ENCODE data around the gene CNKSR1.

Gene CNKSR1
- total RNA-seq, result 1.3 to 4.3 (median 2.0) reads per million in 4 donors

GRCh38 chr1:26177182-26177684, at the start of gene CNKSR1:
Gene CNKSR1, plus strand, starts transcription at chr1:26177491. Its CDS starts 57 bp downstream, at chr1:26177548.
- DNase-seq, result no peak

GRCh38 chr1:26129778-26130177, 47.5 kb upstream of the CNKSR1 start:
- DNase-seq, result no peak

- no peak for DNase-seq
These were observed 46.6 kb upstream of the CNKSR1 start for GRCh38 chr1:26130695-26131094.

- no peak for DNase-seq
These were observed 45.0 kb upstream of the CNKSR1 start for GRCh38 chr1:26132128-26132833.

GRCh38 chr1:26132834-26133167, 44.5 kb upstream of the CNKSR1 start:
- DNase-seq, result no peak

GRCh38 chr1:26134466-26134865, 42.8 kb upstream of the CNKSR1 start:
- no peak for DNase-seq

GRCh38 chr1:26138974-26139558, 38.2 kb upstream of the CNKSR1 start:
- no peak for DNase-seq

- DNase-seq, result no peak
These were observed 35.1 kb upstream of the CNKSR1 start for GRCh38 chr1:26142159-26142558.

- peak; percentile 42 to 70 (median 60) for DNase-seq
These were observed 32.0 kb upstream of the CNKSR1 start for GRCh38 chr1:26145041-26145959.

GRCh38 chr1:26145960-26146294, 31.4 kb upstream of the CNKSR1 start:
- no peak for DNase-seq

GRCh38 chr1:26148887-26149286, 28.4 kb upstream of the CNKSR1 start:
- DNase-seq, result no peak

- DNase-seq, result no peak
These were observed 23.2 kb upstream of the CNKSR1 start for GRCh38 chr1:26153966-26154532.

- no peak for DNase-seq
These were observed 22.5 kb upstream of the CNKSR1 start for GRCh38 chr1:26154750-26155149.

GRCh38 chr1:26155370-26156284, 21.7 kb upstream of the CNKSR1 start:
- DNase-seq, result no peak

GRCh38 chr1:26156285-26157038, 20.8 kb upstream of the CNKSR1 start:
- DNase-seq, result no peak

- DNase-seq, result no peak
These were observed 18.9 kb upstream of the CNKSR1 start for GRCh38 chr1:26158271-26158907.

GRCh38 chr1:26158908-26159742, 18.2 kb upstream of the CNKSR1 start, which contains the start of gene FAM110D:
Gene FAM110D, plus strand, starts transcription at chr1:26159079. Its CDS starts 2,213 bp downstream, at chr1:26161292.
- DNase-seq, result no peak

- DNase-seq, result no peak
These were observed 17.6 kb upstream of the CNKSR1 start for GRCh38 chr1:26159743-26160039.

GRCh38 chr1:26160527-26161414, 16.5 kb upstream of the CNKSR1 start:
- DNase-seq, result no peak

Measured in T-helper 1 cell (primary cell).